Gastroesophageal sphincter (tissue), 4 donors: Measurements from ENCODE around the gene FYN. TPM values are rescaled to one million over a fixed set of nuclear protein-coding genes. Genes with fewer than 3 reads are reported as not detected.

Source experiments
- ATAC-seq: fragments of 150-250 bp; one replicate; pipeline ENCODE4 v1.9.1; 2016; ENCODE audit warnings: mild to moderate bottlenecking, moderate library complexity
- H3K27ac ChIP-seq, 4 donors: fragments of 200-600 bp; sonication (generic) in 3 of 4; 1 replicate in 3 of 4; 2 replicates in 1 of 4; pipeline ENCODE4 v1.5.1; 2016 to 2019
- H3K27me3 ChIP-seq: fragments of 200-600 bp; sonication (generic); one replicate; pipeline ENCODE4 v1.5.1; 2019
- H3K36me3 ChIP-seq, 2 donors: fragments of 200-600 bp; sonication (generic); one replicate each; pipeline ENCODE4 v1.5.1; 2019; ENCODE audit warnings: control low read depth in 1 of 2
- H3K4me1 ChIP-seq, 3 donors: fragments of 200-600 bp; sonication (generic); 1 replicate in 2 of 3; 2 replicates in 1 of 3; pipeline ENCODE4 v1.5.1; 2016 to 2019; ENCODE audit warnings: control low read depth in 2 of 3
- H3K4me3 ChIP-seq, 2 donors: fragments of 200-600 bp; sonication (generic); one replicate each; pipeline ENCODE4 v1.5.1; 2019; ENCODE audit warnings: mild to moderate bottlenecking in 1 of 2, moderate library complexity in 1 of 2
- H3K9me3 ChIP-seq, 3 donors: fragments of 200-600 bp; sonication (generic); one replicate each; pipeline ENCODE4 v1.5.1; 2017 to 2019; ENCODE audit warnings: control low read depth in 2 of 3
- CTCF ChIP-seq, 4 experiments: fragments of 200-600 bp in 2 of 4; fragments of 450-650 bp in 2 of 4; sonication (generic) in 1 of 4; IDR thresholded peaks; one replicate each; pipeline ENCODE4 v1.5.1; 2017 to 2019; ENCODE audit warnings: antibody characterized with exemption in 4 of 4, mild to moderate bottlenecking in 2 of 4, moderate library complexity in 2 of 4
- EP300 ChIP-seq: sonication (generic); formaldehyde crosslinking; IDR thresholded peaks from one replicate; pipeline ENCODE4 v1.6.1; 2017; ENCODE audit warnings: antibody characterized with exemption, mild to moderate bottlenecking
- POLR2A ChIP-seq, 2 donors: fragments of 450-650 bp; IDR thresholded peaks; one replicate each; pipeline ENCODE4 v1.6.1; 2017; ENCODE audit warnings: antibody characterized with exemption in 2 of 2, mild to moderate bottlenecking in 2 of 2, moderate library complexity in 1 of 2
- POLR2AphosphoS5 ChIP-seq: sonication (generic); formaldehyde crosslinking; IDR thresholded peaks from one replicate; pipeline ENCODE4 v1.6.1; 2017; ENCODE audit warnings: antibody characterized with exemption
- WGBS, 2 donors: methylation state at CpG; one replicate each; pipeline ENCODE4 v1.1.5; 2018; ENCODE audit warnings: low coverage in 1 of 2; 5-methylcytosine and 5-hydroxymethylcytosine counted together
- total RNA-seq, 4 donors: library from RNA; depleted of rRNA; stranded (reverse); fragments of >200 nt; gene quantifications; one replicate each; pipeline ENCODE4 v1.1.0, GENCODE V29; 2016

FYN gene
- total RNA-seq, 4 donors from 2014 or later: 58.6 to 101 (median 69.9) TPM

GRCh38 chr6:111700135-111700690 is 173.0 kb downstream of the FYN start:
- TF ChIP-seq EP300: no peak
- no peak for TF ChIP-seq CTCF (IDR thresholded peaks at IDR 0.05)
- TF ChIP-seq POLR2AphosphoS5: no peak
- TF ChIP-seq POLR2A (IDR thresholded peaks at IDR 0.05): no peak
- ATAC-seq: no peak
- Histone ChIP-seq H3K9me3 (no peaks in the 10 kb centered on the region), H3K27ac (no peak overlapping the region), H3K27me3 (no peaks in the 10 kb centered on the region), H3K4me1 (no peaks in the 10 kb centered on the region), H3K36me3 (peaks cover 0 to 39% of the 10 kb centered on the region in 2 donors), H3K4me3 (no peak overlapping the region)
- WGBS, 2 donors: 74 to 81% methylated on average over 12 to 14 of the region's 18 CpGs

GRCh38 chr6:111699123-111699522 is 174.1 kb downstream of the FYN start:
- TF ChIP-seq EP300: no peak
- no peak for TF ChIP-seq POLR2AphosphoS5
- no peak for TF ChIP-seq POLR2A (IDR thresholded peaks at IDR 0.05)
- no peak for TF ChIP-seq CTCF (IDR thresholded peaks at IDR 0.05)
- H3K4me1 ChIP-seq: no peaks in the 10 kb centered on the region
- H3K36me3 ChIP-seq: peaks cover 0 to 44% of the 10 kb centered on the region in 2 donors
- H3K4me3 ChIP-seq: no peak overlapping the region
- no peak for ATAC-seq
- no peak overlapping the region for H3K27ac ChIP-seq
- H3K9me3 ChIP-seq: no peaks in the 10 kb centered on the region
- no peaks in the 10 kb centered on the region for H3K27me3 ChIP-seq
- 87 to 92% methylated on average over 3 to 4 of the region's 6 CpGs for WGBS, 2 donors

GRCh38 chr6:111696814-111697213 is 176.4 kb downstream of the FYN start:
- H3K27ac ChIP-seq: no peak overlapping the region
- H3K36me3 ChIP-seq: peaks cover 0 to 46% of the 10 kb centered on the region in 2 donors
- TF ChIP-seq POLR2AphosphoS5: no peak
- TF ChIP-seq EP300: no peak
- TF ChIP-seq CTCF (IDR thresholded peaks at IDR 0.05): no peak
- TF ChIP-seq POLR2A (IDR thresholded peaks at IDR 0.05): no peak
- H3K4me3 ChIP-seq: no peak overlapping the region
- no peaks in the 10 kb centered on the region for H3K27me3 ChIP-seq
- H3K9me3 ChIP-seq: no peaks in the 10 kb centered on the region
- peaks cover 0 to 19% (median 11%) of the 10 kb centered on the region in 3 donors for H3K4me1 ChIP-seq
- ATAC-seq: no peak

GRCh38 chr6:111692327-111693164 is 180.7 kb downstream of the FYN start:
- H3K4me3 ChIP-seq: no peak overlapping the region
- ATAC-seq: no peak
- H3K9me3 ChIP-seq: no peaks in the 10 kb centered on the region
- H3K36me3 ChIP-seq: peaks cover 0 to 41% of the 10 kb centered on the region in 2 donors
- TF ChIP-seq EP300: no peak
- no peak for TF ChIP-seq CTCF (IDR thresholded peaks at IDR 0.05)
- TF ChIP-seq POLR2AphosphoS5: no peak
- no peak for TF ChIP-seq POLR2A (IDR thresholded peaks at IDR 0.05)
- no peaks in the 10 kb centered on the region for H3K27me3 ChIP-seq
- H3K27ac ChIP-seq: peak overlapping the region in 3 of 4 donors; percentile 7 to 41 (median 32)
- H3K4me1 ChIP-seq: peaks cover 0 to 34% (median 11%) of the 10 kb centered on the region in 3 donors
- WGBS, 2 donors: 46 to 71% methylated on average over 9 to 13 of the region's 17 CpGs
